ENCODE measurements around the gene ZDHHC19.

The ZDHHC19 gene

GRCh38 chr3:196210673-196211556 is at the start of gene ZDHHC19:
Gene ZDHHC19, minus strand, starts transcription at chr3:196211400. Its CDS starts 85 bp downstream, at chr3:196211315.
- Histone ChIP-seq H3K27me3 (ENCODE audit: insufficient read depth, poor library complexity, severe bottlenecking) (no peaks in the 10 kb centered on the region), H3K4me1 (ENCODE audit: insufficient read depth, poor library complexity, severe bottlenecking) (no peaks in the 10 kb centered on the region), H3K27ac (ENCODE audit: poor library complexity, severe bottlenecking) (no peak within 1 kb of the TSS), H3K36me3 (ENCODE audit: low read depth) (no peaks in the 10 kb centered on the region), H3K9me3 (ENCODE audit: severe bottlenecking) (no peaks in the 10 kb centered on the region), H3K4me3 (ENCODE audit: severe bottlenecking) (no peak within 1 kb of the TSS)
- no peak for TF ChIP-seq CTCF (IDR thresholded peaks at IDR 0.05; ENCODE audit: poor library complexity, severe bottlenecking)
- DNase-seq (ENCODE audit: low spot score) (no peak), ATAC-seq (ENCODE audit: low read depth) (no peak)

- ATAC-seq (ENCODE audit: low read depth) (no peak), DNase-seq (ENCODE audit: low spot score) (no peak)
- no peaks in the 10 kb centered on the region for H3K4me1 ChIP-seq (ENCODE audit: insufficient read depth, poor library complexity, severe bottlenecking)
- H3K27ac ChIP-seq (ENCODE audit: poor library complexity, severe bottlenecking): no peak overlapping the region
- no peaks in the 10 kb centered on the region for H3K9me3 ChIP-seq (ENCODE audit: severe bottlenecking)
- H3K27me3 ChIP-seq (ENCODE audit: insufficient read depth, poor library complexity, severe bottlenecking): no peaks in the 10 kb centered on the region
- no peak overlapping the region for H3K4me3 ChIP-seq (ENCODE audit: severe bottlenecking)
- H3K36me3 ChIP-seq (ENCODE audit: low read depth): peaks cover 36% of the 10 kb centered on the region
- no peak for TF ChIP-seq CTCF (IDR thresholded peaks at IDR 0.05; ENCODE audit: poor library complexity, severe bottlenecking)
Observed at GRCh38 chr3:196260784-196261183, 49.6 kb upstream of the ZDHHC19 start.

- DNase-seq (ENCODE audit: low spot score): no peak
- peaks cover 50% of the 10 kb centered on the region for H3K36me3 ChIP-seq (ENCODE audit: low read depth)
- no peaks in the 10 kb centered on the region for H3K4me1 ChIP-seq (ENCODE audit: insufficient read depth, poor library complexity, severe bottlenecking)
- TF ChIP-seq CTCF (IDR thresholded peaks at IDR 0.05; ENCODE audit: poor library complexity, severe bottlenecking): no peak
- no peaks in the 10 kb centered on the region for H3K9me3 ChIP-seq (ENCODE audit: severe bottlenecking)
- H3K27me3 ChIP-seq (ENCODE audit: insufficient read depth, poor library complexity, severe bottlenecking): no peaks in the 10 kb centered on the region
- H3K4me3 ChIP-seq (ENCODE audit: severe bottlenecking): no peak overlapping the region
- H3K27ac ChIP-seq (ENCODE audit: poor library complexity, severe bottlenecking): no peak overlapping the region
- no peak for ATAC-seq (ENCODE audit: low read depth)
Observed at GRCh38 chr3:196255776-196256175, 44.6 kb upstream of the ZDHHC19 start.

GRCh38 chr3:196254376-196255283 is 43.4 kb upstream of the ZDHHC19 start:
- no peaks in the 10 kb centered on the region for H3K9me3 ChIP-seq (ENCODE audit: severe bottlenecking)
- no peaks in the 10 kb centered on the region for H3K27me3 ChIP-seq (ENCODE audit: insufficient read depth, poor library complexity, severe bottlenecking)
- no peak overlapping the region for H3K4me3 ChIP-seq (ENCODE audit: severe bottlenecking)
- peaks cover 45% of the 10 kb centered on the region for H3K36me3 ChIP-seq (ENCODE audit: low read depth)
- H3K27ac ChIP-seq (ENCODE audit: poor library complexity, severe bottlenecking): no peak overlapping the region
- no peaks in the 10 kb centered on the region for H3K4me1 ChIP-seq (ENCODE audit: insufficient read depth, poor library complexity, severe bottlenecking)
- DNase-seq (ENCODE audit: low spot score) (no peak), ATAC-seq (ENCODE audit: low read depth) (no peak)
- TF ChIP-seq CTCF (IDR thresholded peaks at IDR 0.05; ENCODE audit: poor library complexity, severe bottlenecking): no peak

Data from RWPE2 (cell line).